SK-N-SH treated with all-trans-retinoic acid at 6 μM for 48 hours (cell line): ENCODE measurements around the gene VPS35L.

ENCODE experiments used
- CSDC2 ChIP-seq: fragments of 250-450 bp; sonication (Bioruptor Pico); IDR thresholded peaks from 2 replicates; pipeline ENCODE4 v1.5.0; 2020; ENCODE audit warnings: mild to moderate bottlenecking, moderate library complexity
- CSRNP3 ChIP-seq: fragments of 250-450 bp; sonication (Bioruptor Pico); IDR thresholded peaks from 2 replicates; pipeline ENCODE4 v1.5.1; 2021; ENCODE audit warnings: mild to moderate bottlenecking, moderate library complexity
- PATZ1 ChIP-seq: fragments of 250-450 bp; sonication (Bioruptor Pico); IDR thresholded peaks from 2 replicates; pipeline ENCODE4 v1.8.0; 2020; ENCODE audit warnings: mild to moderate bottlenecking, moderate library complexity, borderline replicate concordance
- PPARA ChIP-seq: fragments of 250-450 bp; sonication (Bioruptor Pico); IDR thresholded peaks from 2 replicates; pipeline ENCODE4 v1.5.0; 2020; ENCODE audit warnings: mild to moderate bottlenecking, borderline replicate concordance
- TSHZ2 ChIP-seq: fragments of 250-450 bp; sonication (Bioruptor Pico); IDR thresholded peaks from 2 replicates; pipeline ENCODE4 v1.5.0; 2020; ENCODE audit warnings: mild to moderate bottlenecking, moderate library complexity

- TF ChIP-seq TSHZ2 (no peak), PPARA (no peak), PATZ1 (CRISPR knock-in tag) (no peak), CSRNP3 (CRISPR knock-in tag) (no peak), CSDC2 (CRISPR knock-in tag) (no peak)
These were observed 33.6 kb downstream of the VPS35L start for GRCh38 chr16:19589106-19589505.
